ENCODE measurements around the gene TDG.
"Not testable (repeated sequence)": the region's sequence is repeated elsewhere in the genome, so short reads cannot be mapped to it uniquely, and the experiment has no call there.

Gene TDG

DNA sequence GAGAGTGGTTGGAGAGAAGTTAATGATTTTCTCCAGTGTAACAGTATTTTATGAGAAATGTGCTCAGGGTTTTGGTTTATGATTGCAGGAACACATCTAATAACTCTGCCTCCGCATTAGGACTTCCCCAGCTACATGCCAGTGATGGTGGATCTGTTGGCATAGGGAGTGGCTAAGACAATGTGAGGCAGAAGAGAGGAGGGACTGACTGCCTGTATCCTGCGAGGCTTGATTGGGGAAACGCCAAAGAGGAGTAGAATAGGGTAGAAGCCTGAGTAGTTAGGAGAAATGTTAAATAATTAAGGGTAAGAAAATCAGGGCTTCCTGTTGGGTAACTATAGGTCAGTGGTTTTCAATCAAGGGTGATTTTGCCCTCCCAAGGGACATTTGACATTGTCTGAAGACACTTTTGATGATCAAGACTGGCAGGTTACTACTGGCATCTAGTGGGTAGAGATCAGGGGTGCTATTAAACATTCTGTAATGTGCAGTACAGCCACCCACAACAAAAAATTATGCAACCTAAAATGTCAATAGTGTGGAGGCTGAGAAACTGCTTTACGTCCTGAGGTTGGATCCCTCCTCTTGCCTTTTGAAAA lies 12.8 kb downstream of the TDG start:
- Mint-ChIP-seq H3K4me3 (no peak overlapping the region), H3K9me3 (no peaks in the 10 kb centered on the region), H3K27ac (peak overlapping the region; percentile 29), H3K36me3 (ENCODE audit: low read depth) (peaks cover 31% of the 10 kb centered on the region), H3K27me3 (ENCODE audit: low read depth) (no peaks in the 10 kb centered on the region), H3K4me1 (ENCODE audit: low read depth) (peaks cover 9% of the 10 kb centered on the region)

DNA sequence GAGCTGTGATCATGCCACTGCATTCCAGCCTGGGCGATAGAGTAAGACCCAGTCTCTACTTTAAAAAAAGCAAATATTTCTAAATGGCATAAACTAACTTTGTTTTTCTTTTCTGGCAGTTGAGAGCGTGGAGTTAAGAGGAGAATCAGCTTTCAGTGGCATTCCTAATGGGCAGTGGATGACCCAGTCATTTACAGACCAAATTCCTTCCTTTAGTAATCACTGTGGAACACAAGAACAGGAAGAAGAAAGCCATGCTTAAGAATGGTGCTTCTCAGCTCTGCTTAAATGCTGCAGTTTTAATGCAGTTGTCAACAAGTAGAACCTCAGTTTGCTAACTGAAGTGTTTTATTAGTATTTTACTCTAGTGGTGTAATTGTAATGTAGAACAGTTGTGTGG lies 21.2 kb downstream of the TDG start:
- Mint-ChIP-seq H3K36me3 (ENCODE audit: low read depth) (peaks cover 19% of the 10 kb centered on the region), H3K27ac (no peak overlapping the region), H3K27me3 (ENCODE audit: low read depth) (no peaks in the 10 kb centered on the region)

DNA sequence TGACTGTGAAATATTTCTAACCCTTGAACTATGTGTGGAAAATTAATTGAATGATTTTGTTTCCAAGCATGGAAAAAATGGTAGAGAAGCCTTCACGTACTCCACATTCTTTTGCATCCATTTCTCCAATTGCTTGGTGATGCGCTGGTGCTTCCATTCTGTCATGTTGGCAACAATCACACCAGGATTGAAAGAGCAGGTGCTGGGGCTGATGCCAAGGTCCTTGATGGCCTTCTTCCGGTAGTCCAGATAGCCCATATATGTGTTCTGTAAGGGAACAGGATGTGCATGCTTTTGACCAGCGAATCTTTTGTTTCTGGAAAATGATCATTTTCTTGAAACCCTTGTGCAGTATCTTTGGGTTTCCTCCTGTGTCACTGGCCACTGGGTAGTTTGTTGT lies 28.6 kb downstream of the TDG start:
- Mint-ChIP-seq H3K9me3 (no peaks in the 10 kb centered on the region), H3K4me1 (ENCODE audit: low read depth) (no peaks in the 10 kb centered on the region), H3K27ac (no peak overlapping the region), H3K27me3 (ENCODE audit: low read depth) (peaks cover 22% of the 10 kb centered on the region), H3K36me3 (ENCODE audit: low read depth) (peaks cover 1% of the 10 kb centered on the region), H3K4me3 (no peak overlapping the region)

More for the DNA sequence above, 21.2 kb downstream of the TDG start:
- Mint-ChIP-seq H3K4me1 (ENCODE audit: low read depth) (no peaks in the 10 kb centered on the region), H3K9me3 (no peaks in the 10 kb centered on the region), H3K4me3 (no peak overlapping the region)

DNA sequence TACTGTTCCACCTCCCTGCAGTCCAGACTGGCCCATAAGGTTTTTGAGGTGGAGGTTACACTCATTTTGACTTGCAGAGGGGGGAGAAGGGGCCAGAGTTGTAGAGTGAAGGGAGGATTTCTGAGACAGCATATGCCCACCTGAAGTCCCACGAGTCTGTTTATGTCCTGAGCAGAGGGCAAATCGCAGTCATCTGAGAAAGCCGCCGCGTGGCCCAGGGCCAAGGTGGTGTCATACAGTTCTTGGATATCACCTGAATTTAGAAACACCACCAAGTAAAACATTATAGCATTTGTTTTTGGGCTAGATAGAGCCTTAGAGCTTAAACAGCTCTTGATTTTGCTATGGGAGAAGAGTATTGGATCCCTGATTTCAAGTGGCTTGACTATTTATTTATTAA lies 30.9 kb downstream of the TDG start:
- Mint-ChIP-seq H3K4me1 (ENCODE audit: low read depth) (no peaks in the 10 kb centered on the region), H3K9me3 (no peaks in the 10 kb centered on the region), H3K27ac (no peak overlapping the region), H3K36me3 (ENCODE audit: low read depth) (no peaks in the 10 kb centered on the region), H3K4me3 (no peak overlapping the region), H3K27me3 (ENCODE audit: low read depth) (peaks cover 40% of the 10 kb centered on the region)

DNA sequence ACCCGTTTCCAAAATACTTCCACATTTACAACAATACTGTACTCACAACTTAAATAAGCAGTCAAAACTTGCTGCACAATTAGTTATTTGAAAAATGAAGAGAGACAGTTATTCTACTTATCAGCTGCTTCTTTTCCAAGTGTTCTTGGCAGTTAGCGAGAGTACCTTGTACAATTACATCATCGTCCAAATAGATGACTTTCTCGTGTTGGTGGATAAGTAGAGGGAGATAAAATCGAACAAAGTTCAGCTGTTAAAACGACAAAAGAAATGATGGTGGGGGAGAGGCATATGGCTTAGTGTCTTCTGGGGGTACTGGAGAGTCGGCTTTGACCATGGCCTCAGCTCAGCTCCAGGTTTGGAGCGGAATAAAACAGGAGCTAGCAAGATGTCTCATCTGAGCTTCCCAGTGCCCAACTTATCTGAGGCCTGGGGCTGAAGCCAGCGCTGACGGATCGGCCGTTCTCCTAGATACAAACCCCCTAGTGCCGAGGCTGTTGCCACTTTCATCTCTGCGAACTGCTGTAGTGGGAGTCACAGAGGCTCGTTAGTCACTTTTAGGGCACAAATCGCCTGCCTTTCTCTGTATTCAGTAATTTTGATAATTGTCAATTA lies 31.7 kb downstream of the TDG start:
- no peak overlapping the region for H3K27ac Mint-ChIP-seq
- H3K9me3 Mint-ChIP-seq, result no peaks in the 10 kb centered on the region
- H3K27me3 Mint-ChIP-seq (ENCODE audit: low read depth), result peaks cover 40% of the 10 kb centered on the region
- H3K36me3 Mint-ChIP-seq (ENCODE audit: low read depth), result no peaks in the 10 kb centered on the region
- no peak overlapping the region for H3K4me3 Mint-ChIP-seq
- no peaks in the 10 kb centered on the region for H3K4me1 Mint-ChIP-seq (ENCODE audit: low read depth)

DNA sequence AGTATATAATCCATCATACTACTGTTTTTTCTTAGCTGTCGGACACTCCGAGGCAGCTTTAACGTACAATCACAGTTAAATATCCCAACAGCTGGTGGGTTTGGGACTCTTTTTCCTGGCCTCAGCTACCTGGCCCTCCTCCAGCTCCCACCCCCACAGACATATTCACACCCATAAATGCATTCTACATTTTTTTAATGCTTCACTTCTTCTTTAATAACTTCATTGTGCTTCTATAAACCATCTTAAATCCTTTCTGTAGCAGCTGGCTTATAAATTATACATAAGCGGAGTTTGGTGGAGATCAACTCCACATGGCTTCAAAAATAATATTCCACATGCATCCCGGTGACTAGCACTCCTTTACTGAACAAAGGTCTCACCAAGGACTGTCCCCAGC lies 33.3 kb downstream of the TDG start:
- Mint-ChIP-seq H3K27ac (no peak overlapping the region), H3K36me3 (ENCODE audit: low read depth) (no peaks in the 10 kb centered on the region), H3K4me3 (no peak overlapping the region), H3K4me1 (ENCODE audit: low read depth) (no peaks in the 10 kb centered on the region), H3K9me3 (no peaks in the 10 kb centered on the region), H3K27me3 (ENCODE audit: low read depth) (peaks cover 52% of the 10 kb centered on the region)

DNA sequence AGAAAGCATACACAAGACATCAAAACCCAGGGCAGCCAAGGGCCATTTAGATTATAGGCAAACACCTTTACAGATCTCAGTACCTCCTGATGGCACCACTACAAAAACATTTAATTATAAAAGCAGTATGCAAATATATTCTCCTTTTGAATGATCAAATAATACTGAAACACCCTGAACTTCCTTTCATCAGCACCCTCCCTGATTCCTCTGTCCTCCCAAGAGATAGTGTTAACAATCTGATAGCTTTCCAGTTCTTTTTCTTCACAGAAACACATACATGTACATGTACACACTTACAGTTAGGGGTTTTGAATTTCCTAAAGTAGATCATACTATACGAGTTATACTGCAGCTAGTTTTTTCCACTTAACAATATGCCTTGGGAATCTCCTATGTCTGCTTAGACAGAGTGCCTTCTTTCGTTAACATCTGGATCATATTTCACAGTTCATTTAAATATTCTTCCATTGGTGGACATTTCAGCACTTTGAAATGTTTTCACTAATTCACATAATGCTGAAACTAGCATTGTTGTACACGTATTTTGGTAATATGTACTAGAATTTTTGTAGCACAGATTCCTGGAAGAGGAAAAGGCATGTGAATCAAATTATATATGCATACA lies 35.2 kb downstream of the TDG start:
- H3K27ac Mint-ChIP-seq, result no peak overlapping the region
- no peak overlapping the region for H3K4me3 Mint-ChIP-seq
- no peaks in the 10 kb centered on the region for H3K4me1 Mint-ChIP-seq (ENCODE audit: low read depth)
- H3K36me3 Mint-ChIP-seq (ENCODE audit: low read depth), result no peaks in the 10 kb centered on the region
- H3K9me3 Mint-ChIP-seq, result no peaks in the 10 kb centered on the region
- peaks cover 44% of the 10 kb centered on the region for H3K27me3 Mint-ChIP-seq (ENCODE audit: low read depth)

DNA sequence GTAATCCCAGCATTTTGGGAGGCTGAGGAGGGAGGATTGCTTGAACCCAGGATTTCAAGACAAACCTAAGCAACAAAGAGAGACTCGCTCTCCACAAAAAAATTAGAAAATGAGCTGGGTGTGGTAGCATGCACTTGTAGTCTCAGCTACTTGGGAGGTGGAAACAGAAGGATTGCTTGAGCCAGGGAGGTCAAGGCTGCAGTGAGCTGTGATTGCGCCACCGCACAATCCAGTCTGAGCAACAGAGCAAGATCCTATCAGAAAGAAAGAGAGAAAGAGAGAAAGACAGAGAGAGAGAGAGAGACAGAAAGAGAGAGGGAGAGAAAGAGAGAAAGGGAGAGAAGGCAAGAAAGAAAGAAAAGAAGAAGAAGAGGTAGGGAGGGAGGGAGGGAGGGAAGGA lies 37.0 kb downstream of the TDG start:
- Mint-ChIP-seq H3K4me3 (no peak overlapping the region), H3K9me3 (no peaks in the 10 kb centered on the region), H3K36me3 (ENCODE audit: low read depth) (no peaks in the 10 kb centered on the region), H3K4me1 (ENCODE audit: low read depth) (no peaks in the 10 kb centered on the region), H3K27me3 (ENCODE audit: low read depth) (peaks cover 52% of the 10 kb centered on the region), H3K27ac (no peak overlapping the region)

DNA sequence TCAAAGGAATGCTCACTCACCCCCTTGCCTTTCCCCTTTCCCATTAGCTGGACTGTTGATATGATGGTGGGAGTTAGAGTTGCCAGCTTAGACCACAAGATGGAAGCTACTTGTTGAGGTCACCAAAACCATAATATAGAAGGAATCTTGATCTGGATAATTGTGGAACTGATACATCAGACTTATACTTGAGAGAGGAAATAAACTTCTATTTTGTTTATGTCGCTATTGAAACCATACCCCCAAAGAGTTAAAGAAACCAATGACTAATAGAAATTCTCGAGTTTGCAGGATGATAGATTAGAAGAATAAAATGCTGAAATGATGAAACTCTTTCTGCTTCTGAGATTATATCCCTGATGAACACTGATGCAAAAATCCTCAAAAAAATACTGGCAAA lies 37.9 kb downstream of the TDG start:
- no peak overlapping the region for H3K4me3 Mint-ChIP-seq
- H3K27me3 Mint-ChIP-seq (ENCODE audit: low read depth), result peaks cover 55% of the 10 kb centered on the region
- no peak overlapping the region for H3K27ac Mint-ChIP-seq
- no peaks in the 10 kb centered on the region for H3K4me1 Mint-ChIP-seq (ENCODE audit: low read depth)
- no peaks in the 10 kb centered on the region for H3K36me3 Mint-ChIP-seq (ENCODE audit: low read depth)
- H3K9me3 Mint-ChIP-seq, result no peaks in the 10 kb centered on the region

DNA sequence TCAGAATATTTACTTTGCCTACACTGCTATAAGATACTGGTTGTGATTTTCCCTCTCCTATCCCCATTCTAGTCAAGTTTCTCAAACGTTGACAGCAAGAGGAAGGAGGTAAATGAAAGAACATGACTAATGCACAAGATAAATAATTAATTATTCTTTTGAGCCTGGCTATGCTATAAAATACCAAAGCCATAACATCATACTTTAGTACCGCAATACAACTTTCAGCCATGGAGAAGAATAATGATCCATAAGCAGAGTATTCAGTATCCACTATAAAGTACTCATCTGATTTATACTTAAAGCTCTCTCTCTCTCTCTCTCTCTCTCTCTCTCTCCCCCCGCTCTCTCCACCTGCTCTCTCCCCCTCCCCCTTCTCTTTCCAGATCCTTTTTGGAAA lies 41.3 kb downstream of the TDG start:
- Mint-ChIP-seq H3K36me3 (ENCODE audit: low read depth) (no peaks in the 10 kb centered on the region), H3K27me3 (ENCODE audit: low read depth) (peaks cover 40% of the 10 kb centered on the region), H3K9me3 (no peaks in the 10 kb centered on the region), H3K4me3 (no peak overlapping the region), H3K4me1 (ENCODE audit: low read depth) (no peaks in the 10 kb centered on the region), H3K27ac (no peak overlapping the region)

DNA sequence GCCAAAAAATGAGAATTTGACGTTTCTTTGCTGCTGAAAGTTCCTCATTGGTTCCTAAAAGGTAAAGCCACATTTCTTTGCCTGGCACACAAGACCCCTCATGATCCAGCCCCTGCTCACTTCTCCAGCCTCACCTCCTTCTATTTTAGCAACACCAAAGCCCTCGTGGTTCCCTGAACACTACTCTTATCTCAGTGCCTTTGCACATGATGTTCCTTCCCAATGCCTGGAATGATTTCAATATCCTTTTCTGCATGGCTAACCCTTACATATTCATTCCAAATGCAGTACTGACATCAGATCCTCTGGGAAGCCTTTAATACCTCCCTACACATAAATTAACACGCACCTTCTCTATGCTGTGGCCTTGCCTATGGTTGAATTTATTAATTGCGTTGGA lies 44.4 kb downstream of the TDG start:
- H3K27ac Mint-ChIP-seq, result no peak overlapping the region
- H3K4me3 Mint-ChIP-seq, result no peak overlapping the region
- peaks cover 22% of the 10 kb centered on the region for H3K27me3 Mint-ChIP-seq (ENCODE audit: low read depth)
- H3K4me1 Mint-ChIP-seq (ENCODE audit: low read depth), result no peaks in the 10 kb centered on the region
- no peaks in the 10 kb centered on the region for H3K9me3 Mint-ChIP-seq
- no peaks in the 10 kb centered on the region for H3K36me3 Mint-ChIP-seq (ENCODE audit: low read depth)

DNA sequence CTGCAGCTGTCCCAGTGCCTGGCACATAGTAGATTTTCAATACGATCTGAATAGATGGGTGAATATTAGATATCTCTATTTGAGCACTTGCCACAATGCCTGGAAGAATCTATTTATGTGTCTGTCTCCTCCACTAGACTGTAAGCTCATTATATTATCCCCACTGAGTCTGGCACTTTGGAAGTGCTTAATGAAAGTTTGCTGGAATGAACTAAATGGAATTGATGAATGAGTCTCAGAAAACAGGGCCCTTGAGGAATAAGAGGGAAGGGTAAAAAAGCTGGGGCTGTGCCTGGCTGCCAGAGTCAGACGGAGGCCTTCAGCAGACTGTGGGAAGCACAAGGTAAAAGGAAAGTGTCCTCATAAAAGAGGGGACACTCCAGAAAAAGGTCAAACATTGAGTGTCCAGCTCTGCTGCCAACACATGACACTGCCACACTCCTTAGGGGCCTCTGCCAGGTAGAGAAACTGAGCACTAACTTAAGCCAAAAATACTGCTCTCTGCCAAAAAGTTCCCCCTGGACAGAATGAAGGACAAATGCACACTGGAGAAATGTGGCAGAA lies 45.0 kb downstream of the TDG start:
- H3K4me1 Mint-ChIP-seq (ENCODE audit: low read depth), result no peaks in the 10 kb centered on the region
- no peak overlapping the region for H3K27ac Mint-ChIP-seq
- no peaks in the 10 kb centered on the region for H3K9me3 Mint-ChIP-seq
- peaks cover 22% of the 10 kb centered on the region for H3K27me3 Mint-ChIP-seq (ENCODE audit: low read depth)
- H3K36me3 Mint-ChIP-seq (ENCODE audit: low read depth), result no peaks in the 10 kb centered on the region
- H3K4me3 Mint-ChIP-seq, result no peak overlapping the region

DNA sequence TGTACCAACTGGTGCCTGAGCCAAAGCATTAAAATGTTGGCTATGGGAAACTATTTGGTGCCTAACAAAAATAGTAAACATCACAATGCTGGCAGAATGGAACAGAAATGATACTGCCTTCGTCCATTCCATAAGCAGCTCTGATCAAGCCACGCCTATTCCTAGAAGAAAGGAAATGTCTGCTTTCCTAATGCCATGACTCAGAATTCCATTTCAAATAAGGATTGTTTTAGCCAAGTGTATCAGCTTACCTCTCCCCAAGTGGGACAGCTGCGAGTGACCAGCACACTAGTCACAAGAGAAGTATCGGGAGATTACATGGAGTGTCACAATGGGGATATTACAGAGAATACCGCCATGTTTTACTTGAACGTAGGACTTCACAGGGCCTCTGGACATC lies 45.6 kb downstream of the TDG start:
- Mint-ChIP-seq H3K9me3 (no peaks in the 10 kb centered on the region), H3K27me3 (ENCODE audit: low read depth) (peaks cover 22% of the 10 kb centered on the region), H3K36me3 (ENCODE audit: low read depth) (no peaks in the 10 kb centered on the region), H3K27ac (no peak overlapping the region), H3K4me3 (no peak overlapping the region), H3K4me1 (ENCODE audit: low read depth) (no peaks in the 10 kb centered on the region)

DNA sequence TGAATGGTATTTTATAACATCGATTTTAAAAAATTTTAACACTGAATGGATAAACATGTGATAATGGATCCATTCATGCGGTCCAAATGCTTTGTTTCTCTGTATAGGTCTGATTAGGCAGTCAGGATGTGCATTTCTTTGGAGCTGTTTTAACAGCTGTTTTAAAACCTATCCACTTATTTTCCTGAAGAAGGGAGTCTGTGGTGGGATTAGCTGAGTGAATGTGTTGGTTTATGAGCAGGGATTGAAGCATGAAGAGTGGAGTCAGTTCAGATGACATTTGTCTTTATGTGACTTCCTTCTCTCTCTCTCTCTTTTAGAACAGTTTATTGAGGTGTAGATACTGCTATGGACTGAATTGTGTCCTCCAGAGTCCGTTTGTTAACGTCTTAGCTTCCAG lies 46.7 kb downstream of the TDG start:
- H3K4me1 Mint-ChIP-seq (ENCODE audit: low read depth), result no peaks in the 10 kb centered on the region
- no peak overlapping the region for H3K27ac Mint-ChIP-seq
- no peaks in the 10 kb centered on the region for H3K9me3 Mint-ChIP-seq
- H3K4me3 Mint-ChIP-seq, result no peak overlapping the region
- peaks cover 12% of the 10 kb centered on the region for H3K27me3 Mint-ChIP-seq (ENCODE audit: low read depth)
- no peaks in the 10 kb centered on the region for H3K36me3 Mint-ChIP-seq (ENCODE audit: low read depth)

DNA sequence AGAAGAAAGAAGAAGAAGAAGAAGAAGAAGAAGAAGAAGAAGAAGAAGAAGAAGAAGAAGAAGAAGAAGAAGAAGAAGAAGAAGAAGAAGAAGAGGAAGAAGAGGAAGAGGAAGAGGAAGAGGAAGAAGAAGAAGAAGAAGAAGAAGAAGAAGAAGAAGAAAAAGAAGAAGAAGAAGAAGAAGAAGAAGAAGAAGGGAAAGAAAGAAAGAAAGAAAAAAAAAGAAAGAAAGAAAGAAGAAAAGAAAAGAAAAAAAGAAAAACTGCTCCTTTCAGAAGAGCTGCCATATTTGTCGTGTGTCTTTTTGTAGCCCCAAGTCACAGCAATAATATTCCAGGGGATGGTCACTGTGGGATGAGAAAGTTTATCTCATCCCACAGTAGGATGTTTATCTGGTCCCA lies 56.2 kb downstream of the TDG start:
- peaks cover 32% of the 10 kb centered on the region for H3K27me3 Mint-ChIP-seq (ENCODE audit: low read depth)
- not testable (repeated sequence) for H3K4me1 Mint-ChIP-seq (ENCODE audit: low read depth)

More for the DNA sequence above, 56.2 kb downstream of the TDG start:
- not testable (repeated sequence) for H3K9me3 Mint-ChIP-seq; H3K27ac Mint-ChIP-seq; H3K36me3 Mint-ChIP-seq (ENCODE audit: low read depth); H3K4me3 Mint-ChIP-seq
